ENCODE data around the gene RNF14. TPM values are rescaled to one million over a fixed set of nuclear protein-coding genes. Genes with fewer than 3 reads are reported as not detected.
A peak's percentile ranks its signal among the peaks of the same experiment; 100 is the strongest.
"Not testable (repeated sequence)": the region's sequence is repeated elsewhere in the genome, so short reads cannot be mapped to it uniquely, and the experiment has no call there.

Gene RNF14
- total RNA-seq, 1 experiment from 2014 or later, result 29.7 TPM

DNA sequence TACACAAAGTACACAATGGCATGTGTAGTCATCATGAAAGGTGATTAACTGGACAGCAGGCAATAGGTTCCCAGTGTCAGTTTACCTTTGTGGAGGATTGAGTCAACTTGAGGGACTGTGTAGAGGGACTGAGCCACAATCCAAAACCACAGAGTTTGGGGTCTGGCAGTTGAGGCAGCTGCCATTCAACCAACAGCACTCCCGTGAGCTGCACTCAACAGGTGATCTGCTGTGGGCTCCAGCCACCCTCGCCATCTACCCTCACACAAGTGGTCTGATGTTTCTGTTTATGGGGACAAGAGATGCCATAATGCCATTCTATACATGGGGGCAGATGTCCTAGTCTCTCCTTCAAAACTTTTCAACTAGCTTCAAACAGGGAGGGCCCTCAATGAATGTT is 48.1 kb upstream of the RNF14 start:
- intact Hi-C loops (cut with micrococcal nuclease; ENCODE audit: unreplicated experiment), result loop anchor here (5.0 kb wide), 1 partner anchor 43 kb away; the partner anchor contains the start of gene PCDH1
- H3K9me2 ChIP-seq (ENCODE audit: insufficient read depth), result no peaks in the 10 kb centered on the region
- peaks cover 14% of the 10 kb centered on the region; the same call in 1 of the 2 replicates for H3F3A ChIP-seq (ENCODE audit: insufficient read depth, low read depth)
- H3K27me3 ChIP-seq (ENCODE audit: insufficient read depth, low read depth), result no peaks in the 10 kb centered on the region
- no peak for DNase-seq
- POLR2A ChIA-PET (ENCODE audit: unreplicated experiment), result interaction anchor here (0.6 kb wide), 2 partner anchors 41 to 218 kb away, joined by 4 to 5 read pairs; no protein-coding TSS in a partner anchor
- H3K4me3 ChIP-seq, result no peak overlapping the region
- H3K9me3 ChIP-seq (ENCODE audit: insufficient read depth, low read depth), result no peaks in the 10 kb centered on the region
- H3K79me2 ChIP-seq (ENCODE audit: low read depth), result peaks cover 28% of the 10 kb centered on the region
- no peak for TF ChIP-seq EZH2 (IDR thresholded peaks at IDR 0.05; ENCODE audit: low read depth)
- TF ChIP-seq, protein P1, sequence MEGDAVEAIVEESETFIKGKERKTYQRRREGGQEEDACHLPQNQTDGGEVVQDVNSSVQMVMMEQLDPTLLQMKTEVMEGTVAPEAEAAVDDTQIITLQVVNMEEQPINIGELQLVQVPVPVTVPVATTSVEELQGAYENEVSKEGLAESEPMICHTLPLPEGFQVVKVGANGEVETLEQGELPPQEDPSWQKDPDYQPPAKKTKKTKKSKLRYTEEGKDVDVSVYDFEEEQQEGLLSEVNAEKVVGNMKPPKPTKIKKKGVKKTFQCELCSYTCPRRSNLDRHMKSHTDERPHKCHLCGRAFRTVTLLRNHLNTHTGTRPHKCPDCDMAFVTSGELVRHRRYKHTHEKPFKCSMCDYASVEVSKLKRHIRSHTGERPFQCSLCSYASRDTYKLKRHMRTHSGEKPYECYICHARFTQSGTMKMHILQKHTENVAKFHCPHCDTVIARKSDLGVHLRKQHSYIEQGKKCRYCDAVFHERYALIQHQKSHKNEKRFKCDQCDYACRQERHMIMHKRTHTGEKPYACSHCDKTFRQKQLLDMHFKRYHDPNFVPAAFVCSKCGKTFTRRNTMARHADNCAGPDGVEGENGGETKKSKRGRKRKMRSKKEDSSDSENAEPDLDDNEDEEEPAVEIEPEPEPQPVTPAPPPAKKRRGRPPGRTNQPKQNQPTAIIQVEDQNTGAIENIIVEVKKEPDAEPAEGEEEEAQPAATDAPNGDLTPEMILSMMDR (conservative IDR thresholded peaks at IDR 0.05), result no peak
- no peak overlapping the region for H2AFZ ChIP-seq
- peaks cover 19% of the 10 kb centered on the region for H3K4me1 ChIP-seq (replicated peaks; ENCODE audit: insufficient read depth)
- H3K4me2 ChIP-seq, result no peak overlapping the region
- H3K27ac ChIP-seq, result no peak overlapping the region
- H3K36me3 ChIP-seq (ENCODE audit: low read depth), result no peaks in the 10 kb centered on the region
- CTCF ChIA-PET, result no interaction called here
- 0 out of 2 replicates have a peak, but pooled peaks cover 5% of the 10 kb centered on the region for H4K20me1 ChIP-seq (ENCODE audit: insufficient read depth)
- BruUV-seq (replicated peaks), result no TSS peak

DNA sequence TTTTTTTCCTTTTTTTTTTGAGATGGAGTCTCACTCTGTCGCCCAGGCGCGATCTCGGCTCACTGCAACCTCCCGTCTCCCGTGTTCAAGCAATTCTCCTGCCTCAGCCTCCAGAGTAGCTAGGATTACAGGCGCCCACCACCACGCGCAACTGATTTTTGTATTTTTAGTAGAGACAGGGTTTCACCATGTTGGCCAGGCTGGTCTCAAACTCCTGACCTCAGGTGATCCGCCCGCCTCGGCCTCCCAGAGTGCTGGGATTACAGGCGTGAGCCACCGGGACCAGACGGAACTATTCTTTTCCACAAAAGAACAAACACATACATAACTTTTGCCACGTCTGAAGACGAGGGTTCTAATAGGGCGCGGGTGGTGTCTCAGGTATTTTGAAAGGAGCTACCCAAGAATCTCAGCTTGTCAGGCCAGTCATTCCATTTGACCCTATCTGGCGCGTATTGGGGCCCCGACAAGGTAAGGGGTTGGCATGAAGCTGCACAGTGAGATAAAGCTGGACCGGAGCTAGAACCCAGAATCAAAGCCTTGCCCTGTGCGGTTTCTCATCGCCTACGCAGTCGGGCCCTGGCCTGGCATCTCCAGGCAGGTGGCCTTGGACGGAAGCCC is 46.0 kb upstream of the RNF14 start:
- TSS peak; percentile 69 for BruUV-seq (replicated peaks)
- intact Hi-C loops (cut with micrococcal nuclease; ENCODE audit: unreplicated experiment), result loop anchor here (5.0 kb wide), 1 partner anchor 46 kb away; the partner anchor contains the start of gene PCDH1
- H3K27me3 ChIP-seq (ENCODE audit: insufficient read depth, low read depth); H3K9me3 ChIP-seq (ENCODE audit: insufficient read depth, low read depth); DNase-seq; H3K9me2 ChIP-seq (ENCODE audit: insufficient read depth); H4K20me1 ChIP-seq (ENCODE audit: insufficient read depth): not testable (repeated sequence)
- H3K79me2 ChIP-seq (ENCODE audit: low read depth), result peaks cover 28% of the 10 kb centered on the region
- H2AFZ ChIP-seq, result peak overlapping the region; percentile 84
- peak overlapping the region; percentile 98 for H3K4me3 ChIP-seq
- CTCF ChIA-PET, result interaction anchor here (0.8 to 1.0 kb wide), 3 partner anchors 37 to 259 kb away, joined by 3 to 4 read pairs (median 3); no protein-coding TSS in a partner anchor
- H3F3A ChIP-seq (ENCODE audit: insufficient read depth, low read depth), result peaks cover 20% of the 10 kb centered on the region; the same call in 1 of the 2 replicates
- H3K27ac ChIP-seq, result peak overlapping the region; percentile 86
- POLR2A ChIA-PET (ENCODE audit: unreplicated experiment), result interaction anchor here (0.6 to 1.3 kb wide), 5 partner anchors 21 to 80 kb away, joined by 3 to 14 read pairs (median 4); partner anchors contain the start of gene RNF14
- H3K4me1 ChIP-seq (replicated peaks; ENCODE audit: insufficient read depth), result peaks cover 12% of the 10 kb centered on the region
- peak overlapping the region; percentile 78 for H3K4me2 ChIP-seq
- H3K36me3 ChIP-seq (ENCODE audit: low read depth), result peaks cover 10% of the 10 kb centered on the region; the same call in 1 of the 2 replicates

- H3K4me1 ChIP-seq (replicated peaks; ENCODE audit: insufficient read depth), result peaks cover 12% of the 10 kb centered on the region
- H3K4me2 ChIP-seq, result peak within 1 kb of the TSS; percentile 78
- ChIA-PET POLR2A (ENCODE audit: unreplicated experiment) (interaction anchor here (0.6 to 1.3 kb wide), 10 partner anchors 22 to 305 kb away, joined by 3 to 14 read pairs (median 4); partner anchors contain the start of genes DIAPH1 and RNF14), CTCF (interaction anchor here (0.6 to 1.0 kb wide), 4 partner anchors 36 to 259 kb away, joined by 3 to 7 read pairs (median 4); no protein-coding TSS in a partner anchor)
- H3K9me2 ChIP-seq (ENCODE audit: insufficient read depth), result no peaks in the 10 kb centered on the region
- H3K79me2 ChIP-seq (ENCODE audit: low read depth), result peaks cover 28% of the 10 kb centered on the region
- H3K36me3 ChIP-seq (ENCODE audit: low read depth), result peaks cover 14% of the 10 kb centered on the region
- intact Hi-C loops (cut with micrococcal nuclease; ENCODE audit: unreplicated experiment), result loop anchor here (5.0 kb wide), 1 partner anchor 46 kb away; the partner anchor contains the start of gene PCDH1
- H3K27me3 ChIP-seq (ENCODE audit: insufficient read depth, low read depth), result no peaks in the 10 kb centered on the region
- peak within 1 kb of the TSS; percentile 86 for H3K27ac ChIP-seq
- H2AFZ ChIP-seq, result peak within 1 kb of the TSS; percentile 84
- no TSS peak for BruUV-seq (replicated peaks)
- H4K20me1 ChIP-seq (ENCODE audit: insufficient read depth), result 0 out of 2 replicates have a peak, but pooled peaks cover 5% of the 10 kb centered on the region
- H3K4me3 ChIP-seq, result peak within 1 kb of the TSS; percentile 98
- TF ChIP-seq EZH2 (IDR thresholded peaks at IDR 0.05; ENCODE audit: low read depth), result no peak
- TF ChIP-seq, protein P1 (conservative IDR thresholded peaks at IDR 0.05), result no peak
- peak; percentile 89 to 93 for DNase-seq
- H3F3A ChIP-seq (ENCODE audit: insufficient read depth, low read depth), result peaks cover 20% of the 10 kb centered on the region; the same call in 1 of the 2 replicates
- H3K9me3 ChIP-seq (ENCODE audit: insufficient read depth, low read depth), result no peaks in the 10 kb centered on the region
Measured at GRCh38 chr5:141923448-141924313, 45.2 kb upstream of the RNF14 start, which contains the start of gene DELE1. Gene DELE1 (plus strand): TSS chr5:141923871. CDS start chr5:141923942, 71 bp downstream.
